Neural cell (in vitro differentiated cells): ENCODE measurements around the gene MCC. TPM values are rescaled to one million over a fixed set of nuclear protein-coding genes. Genes with fewer than 3 reads are reported as not detected.

Source experiments
- H2AFZ ChIP-seq: fragments of 200-600, 300-800 bp; sonication (generic), shearing (Covaris generic); 2 replicates; pipeline ENCODE4 v1.6.0; 2014; ENCODE audit warnings: low read depth, mild to moderate bottlenecking, antibody characterized with exemption, low read length, moderate library complexity
- H3F3A ChIP-seq: fragments of 200-600 bp; shearing (Covaris generic); 2 replicates; pipeline ENCODE4 v1.6.1; 2016; ENCODE audit warnings: mild to moderate bottlenecking, moderate library complexity, mixed read lengths, antibody characterized with exemption, low read length; ENCODE audit not compliant: insufficient read depth, poor library complexity, severe bottlenecking
- H3K27ac ChIP-seq: fragments of 200-600, 300-800 bp; sonication (generic), shearing (Covaris generic); 2 replicates; pipeline ENCODE4 v1.5.1; 2014; ENCODE audit warnings: mild to moderate bottlenecking, low read length, moderate library complexity
- H3K27me3 ChIP-seq: fragments of 300-800, 200-600 bp; sonication (generic), shearing (Covaris generic); 2 replicates; pipeline ENCODE4 v1.6.0; 2014; ENCODE audit warnings: mild to moderate bottlenecking, low read depth, low read length, moderate library complexity; ENCODE audit not compliant: insufficient read depth
- H3K36me3 ChIP-seq: fragments of 300-800, 200-600 bp; sonication (generic), shearing (Covaris generic); 2 replicates; pipeline ENCODE4 v1.5.1; 2014; ENCODE audit warnings: mild to moderate bottlenecking, antibody characterized with exemption, low read length, moderate library complexity; ENCODE audit not compliant: insufficient read depth
- H3K4me2 ChIP-seq: fragments of 300-800, 200-600 bp; sonication (generic), shearing (Covaris generic); 2 replicates; pipeline ENCODE4 v1.6.0; 2014; ENCODE audit warnings: mild to moderate bottlenecking, low read length
- H3K4me3 ChIP-seq: fragments of 300-800, 200-600 bp; sonication (generic), shearing (Covaris generic); 2 replicates; pipeline ENCODE4 v1.5.1; 2014; ENCODE audit warnings: mild to moderate bottlenecking, low read length, moderate library complexity
- H3K79me2 ChIP-seq: fragments of 200-600 bp; shearing (Covaris generic); replicated peaks from 2 replicates; pipeline ENCODE4 v1.6.0; 2014; ENCODE audit warnings: mild to moderate bottlenecking, low read length, moderate library complexity; ENCODE audit not compliant: insufficient read depth
- H3K9ac ChIP-seq: fragments of 300-800, 200-600 bp; sonication (generic), shearing (Covaris generic); 2 replicates; pipeline ENCODE4 v1.6.1; 2016; ENCODE audit warnings: mild to moderate bottlenecking, low read length, mixed read lengths
- H3K9me2 ChIP-seq: fragments of 200-600 bp; shearing (Covaris generic); 2 replicates; pipeline ENCODE4 v1.6.1; 2016; ENCODE audit warnings: mild to moderate bottlenecking, low read length, mixed read lengths; ENCODE audit not compliant: insufficient read depth
- H3K9me3 ChIP-seq: fragments of 200-600, 300-800 bp; sonication (generic), shearing (Covaris generic); 2 replicates; pipeline ENCODE4 v1.6.1; 2016; ENCODE audit warnings: mild to moderate bottlenecking, mixed run types, low read length, moderate library complexity, mixed read lengths
- H4K20me1 ChIP-seq: fragments of 200-600 bp; shearing (Covaris generic); 2 replicates; pipeline ENCODE4 v1.6.1; 2016; ENCODE audit warnings: mild to moderate bottlenecking, mixed run types; ENCODE audit not compliant: insufficient read depth
- CTCF ChIP-seq: fragments of 450-650 bp; IDR thresholded peaks from 2 replicates; pipeline ENCODE4 v1.5.1; 2014; ENCODE audit warnings: antibody characterized with exemption, mild to moderate bottlenecking, moderate library complexity; ENCODE audit not compliant: poor library complexity, severe bottlenecking
- EP300 ChIP-seq: fragments of 450-650 bp; conservative IDR thresholded peaks from 2 replicates; pipeline ENCODE4 v1.6.1; 2014; ENCODE audit warnings: antibody characterized with exemption, mild to moderate bottlenecking, moderate library complexity; ENCODE audit not compliant: poor library complexity, severe bottlenecking
- EZH2 ChIP-seq: fragments of 200-600, 300-800 bp; shearing (Covaris generic), sonication (generic); IDR thresholded peaks from 2 replicates; pipeline ENCODE4 v1.6.1; 2014; ENCODE audit warnings: antibody characterized with exemption, low read length, borderline replicate concordance, mild to moderate bottlenecking; ENCODE audit not compliant: insufficient read depth, poor library complexity, severe bottlenecking
- MXI1 ChIP-seq: fragments of 450-650 bp; conservative IDR thresholded peaks from 2 replicates; pipeline ENCODE4 v1.6.1; 2014; ENCODE audit warnings: antibody characterized with exemption, mild to moderate bottlenecking; ENCODE audit not compliant: poor library complexity, severe bottlenecking
- POLR2AphosphoS5 ChIP-seq: IDR thresholded peaks from 2 replicates; pipeline ENCODE4 v1.6.1; 2012
- RAD21 ChIP-seq: fragments of 450-650 bp; conservative IDR thresholded peaks from 2 replicates; pipeline ENCODE4 v1.6.1; 2014; ENCODE audit warnings: antibody characterized with exemption, mild to moderate bottlenecking, moderate library complexity
- SMC3 ChIP-seq: fragments of 450-650 bp; conservative IDR thresholded peaks from 2 replicates; pipeline ENCODE4 v1.6.1; 2014; ENCODE audit warnings: antibody characterized with exemption, mild to moderate bottlenecking, moderate library complexity; ENCODE audit not compliant: poor library complexity
- TAF1 ChIP-seq: IDR thresholded peaks from 2 replicates; pipeline ENCODE4 v1.6.1; 2012; ENCODE audit warnings: low read depth
- polyA plus RNA-seq: library from polyadenylated mRNA; depleted of rRNA; stranded (reverse); fragments of >200 nt; gene quantifications from 2 replicates; pipeline ENCODE4 v1.2.3, GENCODE V29; 2014
- TF ChIP-seq, protein P1 (sequence below): IDR thresholded peaks from 2 replicates; pipeline ENCODE4 v1.6.1; 2012; ENCODE audit warnings: borderline replicate concordance

MCC gene
- polyA plus RNA-seq, 1 donor from 2014 or later, result 2.2 TPM

DNA sequence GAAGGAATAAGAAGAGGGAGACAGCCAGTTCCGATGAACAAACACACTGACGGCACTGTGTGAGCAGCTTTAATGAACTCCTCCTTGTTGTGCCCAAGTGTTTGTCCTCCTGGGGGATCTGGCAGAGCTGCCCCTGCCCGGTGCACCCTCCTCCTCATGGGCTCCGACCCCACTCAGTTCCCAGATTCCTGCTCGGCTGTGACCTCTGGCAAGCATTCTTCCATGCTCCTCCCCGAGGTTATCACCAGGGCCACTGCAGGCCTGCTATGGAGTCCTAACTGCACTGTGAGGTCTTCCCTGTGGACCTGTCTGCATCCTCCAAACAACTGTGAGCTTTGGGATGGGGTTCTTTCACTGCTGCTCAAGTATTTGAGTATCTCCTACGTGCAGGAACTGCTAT, 369.5 kb downstream of the MCC start:
- Histone ChIP-seq H3K27me3 (no peaks in the 10 kb centered on the region), H3K9me3 (no peaks in the 10 kb centered on the region), H3K9ac (no peak overlapping the region), H2AFZ (no peak overlapping the region), H3K9me2 (no peaks in the 10 kb centered on the region), H3K4me2 (no peak overlapping the region), H3K4me3 (no peak overlapping the region), H3F3A (no peaks in the 10 kb centered on the region), H3K27ac (no peak overlapping the region), H4K20me1 (no peaks in the 10 kb centered on the region), H3K79me2 (no peaks in the 10 kb centered on the region), H3K36me3 (no peaks in the 10 kb centered on the region)
- TF ChIP-seq TAF1 (no peak), EP300 (no peak)

GRCh38 chr5:113118298-113118697, 370.0 kb downstream of the MCC start:
- Histone ChIP-seq H4K20me1 (no peaks in the 10 kb centered on the region), H3K9ac (no peak overlapping the region), H3K9me3 (no peaks in the 10 kb centered on the region), H3F3A (no peaks in the 10 kb centered on the region), H3K4me2 (no peak overlapping the region), H3K27ac (no peak overlapping the region), H3K9me2 (no peaks in the 10 kb centered on the region), H3K27me3 (no peaks in the 10 kb centered on the region), H3K4me3 (no peak overlapping the region), H3K36me3 (no peaks in the 10 kb centered on the region), H2AFZ (no peak overlapping the region), H3K79me2 (no peaks in the 10 kb centered on the region)
- TF ChIP-seq RAD21 (no peak), EZH2 (no peak), CTCF (no peak), MXI1 (no peak), POLR2AphosphoS5 (no peak), SMC3 (no peak), EP300 (no peak), TAF1 (no peak)
- TF ChIP-seq, protein P1, sequence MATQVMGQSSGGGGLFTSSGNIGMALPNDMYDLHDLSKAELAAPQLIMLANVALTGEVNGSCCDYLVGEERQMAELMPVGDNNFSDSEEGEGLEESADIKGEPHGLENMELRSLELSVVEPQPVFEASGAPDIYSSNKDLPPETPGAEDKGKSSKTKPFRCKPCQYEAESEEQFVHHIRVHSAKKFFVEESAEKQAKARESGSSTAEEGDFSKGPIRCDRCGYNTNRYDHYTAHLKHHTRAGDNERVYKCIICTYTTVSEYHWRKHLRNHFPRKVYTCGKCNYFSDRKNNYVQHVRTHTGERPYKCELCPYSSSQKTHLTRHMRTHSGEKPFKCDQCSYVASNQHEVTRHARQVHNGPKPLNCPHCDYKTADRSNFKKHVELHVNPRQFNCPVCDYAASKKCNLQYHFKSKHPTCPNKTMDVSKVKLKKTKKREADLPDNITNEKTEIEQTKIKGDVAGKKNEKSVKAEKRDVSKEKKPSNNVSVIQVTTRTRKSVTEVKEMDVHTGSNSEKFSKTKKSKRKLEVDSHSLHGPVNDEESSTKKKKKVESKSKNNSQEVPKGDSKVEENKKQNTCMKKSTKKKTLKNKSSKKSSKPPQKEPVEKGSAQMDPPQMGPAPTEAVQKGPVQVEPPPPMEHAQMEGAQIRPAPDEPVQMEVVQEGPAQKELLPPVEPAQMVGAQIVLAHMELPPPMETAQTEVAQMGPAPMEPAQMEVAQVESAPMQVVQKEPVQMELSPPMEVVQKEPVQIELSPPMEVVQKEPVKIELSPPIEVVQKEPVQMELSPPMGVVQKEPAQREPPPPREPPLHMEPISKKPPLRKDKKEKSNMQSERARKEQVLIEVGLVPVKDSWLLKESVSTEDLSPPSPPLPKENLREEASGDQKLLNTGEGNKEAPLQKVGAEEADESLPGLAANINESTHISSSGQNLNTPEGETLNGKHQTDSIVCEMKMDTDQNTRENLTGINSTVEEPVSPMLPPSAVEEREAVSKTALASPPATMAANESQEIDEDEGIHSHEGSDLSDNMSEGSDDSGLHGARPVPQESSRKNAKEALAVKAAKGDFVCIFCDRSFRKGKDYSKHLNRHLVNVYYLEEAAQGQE, result no peak

DNA sequence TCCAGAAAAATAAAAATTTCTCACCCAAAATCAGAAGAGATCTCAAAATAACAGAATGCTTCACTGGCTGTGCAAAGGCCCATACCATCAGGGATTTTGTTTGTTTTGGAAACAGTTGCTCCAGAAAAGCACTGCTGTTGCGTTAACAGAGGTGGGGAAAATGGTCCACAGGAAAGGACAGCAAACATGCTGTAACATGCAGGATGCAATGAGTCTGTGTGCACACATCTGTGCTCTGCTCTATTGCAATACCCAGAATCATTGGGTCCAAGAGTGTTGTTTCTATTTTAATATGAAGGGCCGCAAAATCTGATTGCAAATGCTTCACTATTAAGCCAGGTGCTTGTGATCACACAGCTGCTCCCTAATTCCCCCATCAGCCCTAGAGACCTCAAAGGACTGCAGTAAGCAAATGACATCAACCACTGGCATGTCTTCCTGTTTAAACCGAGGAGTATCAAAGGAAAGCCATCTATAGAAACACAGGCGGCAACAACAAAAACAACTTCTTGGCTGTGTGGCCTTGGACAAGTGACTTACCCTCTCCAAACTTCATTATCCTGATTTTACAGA, 370.6 kb downstream of the MCC start:
- no peak overlapping the region for H3K27ac ChIP-seq
- no peaks in the 10 kb centered on the region for H3K79me2 ChIP-seq
- no peaks in the 10 kb centered on the region for H3K9me2 ChIP-seq
- H3K9ac ChIP-seq, result no peak overlapping the region
- no peaks in the 10 kb centered on the region for H3K27me3 ChIP-seq
- H3K4me2 ChIP-seq, result no peak overlapping the region
- no peak overlapping the region for H3K4me3 ChIP-seq
- H4K20me1 ChIP-seq, result no peaks in the 10 kb centered on the region
- no peaks in the 10 kb centered on the region for H3K9me3 ChIP-seq
- TF ChIP-seq CTCF (no peak), SMC3 (no peak), POLR2AphosphoS5 (no peak), TAF1 (no peak), EZH2 (no peak), EP300 (no peak), MXI1 (no peak), RAD21 (no peak)
- TF ChIP-seq, protein P1, result no peak
- no peak overlapping the region for H2AFZ ChIP-seq
- H3F3A ChIP-seq, result no peaks in the 10 kb centered on the region
- no peaks in the 10 kb centered on the region for H3K36me3 ChIP-seq
